ENCODE measurements around the gene UNC13C.

Gene UNC13C

GRCh38 chr15:54540721-54541120 lies 562.5 kb downstream of the UNC13C start:
- no peaks in the 10 kb centered on the region for H3K4me1 ChIP-seq (ENCODE audit: insufficient read depth, poor library complexity, severe bottlenecking)
- ATAC-seq (ENCODE audit: low read depth): no peak

DNA sequence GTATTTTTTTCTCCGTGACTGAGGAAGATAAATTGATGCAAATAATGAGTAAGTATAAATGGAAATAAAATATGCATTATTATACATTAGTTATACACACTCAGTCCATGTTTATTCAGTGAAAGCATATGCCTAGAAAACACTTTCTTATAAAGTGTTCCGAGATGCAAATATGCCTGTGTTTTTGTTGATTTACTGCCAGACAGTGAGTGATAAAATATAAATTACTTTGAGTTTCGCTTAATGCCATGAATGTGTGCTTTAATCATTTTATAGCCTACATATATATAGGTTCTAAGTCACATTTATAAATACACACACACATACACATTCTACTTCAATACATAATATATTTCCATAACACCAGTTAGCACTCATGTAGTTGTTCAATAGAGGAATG lies 569.2 kb downstream of the UNC13C start:
- Histone ChIP-seq H3K4me1 (ENCODE audit: insufficient read depth, poor library complexity, severe bottlenecking) (no peaks in the 10 kb centered on the region), H3K36me3 (ENCODE audit: low read depth) (no peaks in the 10 kb centered on the region), H3K27ac (ENCODE audit: poor library complexity, severe bottlenecking) (no peak overlapping the region), H3K27me3 (ENCODE audit: insufficient read depth, poor library complexity, severe bottlenecking) (no peaks in the 10 kb centered on the region), H3K9me3 (ENCODE audit: severe bottlenecking) (no peaks in the 10 kb centered on the region), H3K4me3 (ENCODE audit: severe bottlenecking) (no peak overlapping the region)
- ATAC-seq (ENCODE audit: low read depth): no peak; the same call in 2 of the 3 replicates
- TF ChIP-seq CTCF (IDR thresholded peaks at IDR 0.05; ENCODE audit: poor library complexity, severe bottlenecking): no peak
- no peak for DNase-seq (ENCODE audit: low spot score)

More at GRCh38 chr15:54540721-54541120, 562.5 kb downstream of the UNC13C start:
- no peak for DNase-seq (ENCODE audit: low spot score)
- no peaks in the 10 kb centered on the region for H3K36me3 ChIP-seq (ENCODE audit: low read depth)
- H3K27me3 ChIP-seq (ENCODE audit: insufficient read depth, poor library complexity, severe bottlenecking): no peaks in the 10 kb centered on the region
- no peaks in the 10 kb centered on the region for H3K9me3 ChIP-seq (ENCODE audit: severe bottlenecking)
- H3K27ac ChIP-seq (ENCODE audit: poor library complexity, severe bottlenecking): no peak overlapping the region
- no peak overlapping the region for H3K4me3 ChIP-seq (ENCODE audit: severe bottlenecking)
- TF ChIP-seq CTCF (IDR thresholded peaks at IDR 0.05; ENCODE audit: poor library complexity, severe bottlenecking): no peak

- Histone ChIP-seq H3K27ac (ENCODE audit: poor library complexity, severe bottlenecking) (no peak overlapping the region), H3K4me1 (ENCODE audit: insufficient read depth, poor library complexity, severe bottlenecking) (no peaks in the 10 kb centered on the region), H3K36me3 (ENCODE audit: low read depth) (no peaks in the 10 kb centered on the region), H3K27me3 (ENCODE audit: insufficient read depth, poor library complexity, severe bottlenecking) (no peaks in the 10 kb centered on the region), H3K9me3 (ENCODE audit: severe bottlenecking) (no peaks in the 10 kb centered on the region), H3K4me3 (ENCODE audit: severe bottlenecking) (no peak overlapping the region)
- no peak for ATAC-seq (ENCODE audit: low read depth)
- no peak for TF ChIP-seq CTCF (IDR thresholded peaks at IDR 0.05; ENCODE audit: poor library complexity, severe bottlenecking)
- DNase-seq (ENCODE audit: low spot score): no peak
Observed at GRCh38 chr15:54550954-54551353, 572.7 kb downstream of the UNC13C start.

DNA sequence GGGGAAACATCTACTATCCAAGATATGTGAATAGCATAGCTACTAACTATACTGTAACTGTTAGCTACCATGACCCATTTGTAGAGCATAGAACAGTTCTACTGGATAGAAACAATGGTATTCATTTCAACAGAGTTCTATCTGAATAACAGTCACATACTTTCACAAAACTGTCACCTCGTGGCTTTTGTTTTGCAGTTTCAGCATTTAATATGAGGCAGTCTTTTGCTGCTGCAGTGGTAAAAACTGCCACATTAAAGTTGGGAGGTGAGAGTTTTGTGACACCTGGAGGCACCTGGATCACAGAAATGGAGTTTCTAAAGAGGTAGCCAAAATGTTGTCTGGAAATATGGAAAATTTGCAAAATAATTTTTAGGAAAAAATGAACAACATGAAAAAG lies 578.0 kb downstream of the UNC13C start:
- Histone ChIP-seq H3K36me3 (ENCODE audit: low read depth) (no peaks in the 10 kb centered on the region), H3K4me1 (ENCODE audit: insufficient read depth, poor library complexity, severe bottlenecking) (no peaks in the 10 kb centered on the region), H3K27ac (ENCODE audit: poor library complexity, severe bottlenecking) (no peak overlapping the region), H3K4me3 (ENCODE audit: severe bottlenecking) (no peak overlapping the region), H3K9me3 (ENCODE audit: severe bottlenecking) (no peaks in the 10 kb centered on the region), H3K27me3 (ENCODE audit: insufficient read depth, poor library complexity, severe bottlenecking) (no peaks in the 10 kb centered on the region)
- DNase-seq (ENCODE audit: low spot score) (no peak), ATAC-seq (ENCODE audit: low read depth) (no peak)
- TF ChIP-seq CTCF (IDR thresholded peaks at IDR 0.05; ENCODE audit: poor library complexity, severe bottlenecking): no peak

DNA sequence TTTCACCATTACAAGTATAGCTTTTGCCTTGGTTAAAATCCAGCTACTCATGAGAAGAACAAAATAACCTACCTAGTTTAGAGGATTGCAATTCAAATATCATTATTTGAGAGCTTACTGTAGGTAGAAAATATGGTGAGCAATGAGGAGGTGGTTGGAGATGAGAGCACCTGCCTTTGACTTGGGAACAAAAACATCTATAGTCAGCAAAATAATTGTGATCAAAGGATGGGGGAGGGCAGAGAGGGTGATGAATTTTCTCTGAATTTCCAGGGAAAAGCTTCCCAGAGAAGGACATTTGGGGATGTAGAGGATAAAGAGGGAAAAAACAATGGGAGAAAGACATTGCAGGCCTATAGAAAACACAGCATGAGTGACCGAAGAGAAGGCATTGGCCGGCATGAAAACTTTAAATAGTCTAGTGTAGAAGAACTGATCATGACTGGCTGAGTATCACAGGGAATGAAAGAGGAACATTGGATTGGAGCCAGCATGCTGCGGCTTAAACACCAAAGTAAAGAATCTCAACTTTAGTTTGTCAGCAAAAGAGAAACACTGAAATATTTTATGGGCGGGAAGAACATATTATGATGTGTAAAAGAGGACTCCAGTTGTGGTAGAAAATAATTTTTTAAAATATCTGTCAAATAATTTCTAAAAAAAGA lies 581.3 kb downstream of the UNC13C start:
- DNase-seq (ENCODE audit: low spot score) (no peak), ATAC-seq (ENCODE audit: low read depth) (no peak)
- no peak for TF ChIP-seq CTCF (IDR thresholded peaks at IDR 0.05; ENCODE audit: poor library complexity, severe bottlenecking)
- H3K27ac ChIP-seq (ENCODE audit: poor library complexity, severe bottlenecking): no peak overlapping the region
- no peaks in the 10 kb centered on the region for H3K9me3 ChIP-seq (ENCODE audit: severe bottlenecking)
- no peaks in the 10 kb centered on the region for H3K4me1 ChIP-seq (ENCODE audit: insufficient read depth, poor library complexity, severe bottlenecking)
- H3K27me3 ChIP-seq (ENCODE audit: insufficient read depth, poor library complexity, severe bottlenecking): no peaks in the 10 kb centered on the region
- no peak overlapping the region for H3K4me3 ChIP-seq (ENCODE audit: severe bottlenecking)
- H3K36me3 ChIP-seq (ENCODE audit: low read depth): no peaks in the 10 kb centered on the region
